SU-DHL-6 (cell line): ENCODE results near the gene DNASE1L1.

Experiments used
- EZH2phosphoT487 ChIP-seq: fragments of 200-600 bp; sonication (generic), shearing (Covaris generic); conservative IDR thresholded peaks from 2 replicates; pipeline ENCODE4 v1.6.1; 2018; ENCODE audit warnings: mild to moderate bottlenecking, antibody characterized with exemption, low read length, moderate library complexity, mixed read lengths
- TF ChIP-seq, protein P1 (sequence below): fragments of 200-600 bp; sonication (generic); IDR thresholded peaks from one replicate; pipeline ENCODE4 v1.5.1; 2017; ENCODE audit warnings: antibody characterized with exemption, mild to moderate bottlenecking, low read length, moderate library complexity; ENCODE audit not compliant: insufficient read depth, poor library complexity, severe bottlenecking

DNA sequence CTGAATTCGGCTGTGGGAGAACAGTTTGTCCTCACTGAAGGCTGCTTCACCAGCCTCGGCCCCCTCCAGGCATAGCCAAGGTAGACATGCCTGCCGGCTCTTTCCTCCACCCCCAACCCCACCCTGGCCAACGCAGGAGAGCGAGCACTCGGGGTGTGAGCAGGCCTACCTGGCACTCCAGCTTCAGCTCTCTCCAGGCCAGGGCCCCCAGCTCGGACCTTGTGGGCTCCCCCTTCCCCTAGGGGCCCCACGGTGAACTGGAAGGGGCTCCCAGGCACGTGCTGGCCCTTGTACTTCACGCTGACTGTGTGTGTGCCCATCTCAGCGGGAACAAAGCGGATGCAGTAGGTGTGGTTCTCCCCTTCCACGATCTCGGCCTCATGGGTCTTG, 57.0 kb downstream of the DNASE1L1 start:
- TF ChIP-seq, protein P1, sequence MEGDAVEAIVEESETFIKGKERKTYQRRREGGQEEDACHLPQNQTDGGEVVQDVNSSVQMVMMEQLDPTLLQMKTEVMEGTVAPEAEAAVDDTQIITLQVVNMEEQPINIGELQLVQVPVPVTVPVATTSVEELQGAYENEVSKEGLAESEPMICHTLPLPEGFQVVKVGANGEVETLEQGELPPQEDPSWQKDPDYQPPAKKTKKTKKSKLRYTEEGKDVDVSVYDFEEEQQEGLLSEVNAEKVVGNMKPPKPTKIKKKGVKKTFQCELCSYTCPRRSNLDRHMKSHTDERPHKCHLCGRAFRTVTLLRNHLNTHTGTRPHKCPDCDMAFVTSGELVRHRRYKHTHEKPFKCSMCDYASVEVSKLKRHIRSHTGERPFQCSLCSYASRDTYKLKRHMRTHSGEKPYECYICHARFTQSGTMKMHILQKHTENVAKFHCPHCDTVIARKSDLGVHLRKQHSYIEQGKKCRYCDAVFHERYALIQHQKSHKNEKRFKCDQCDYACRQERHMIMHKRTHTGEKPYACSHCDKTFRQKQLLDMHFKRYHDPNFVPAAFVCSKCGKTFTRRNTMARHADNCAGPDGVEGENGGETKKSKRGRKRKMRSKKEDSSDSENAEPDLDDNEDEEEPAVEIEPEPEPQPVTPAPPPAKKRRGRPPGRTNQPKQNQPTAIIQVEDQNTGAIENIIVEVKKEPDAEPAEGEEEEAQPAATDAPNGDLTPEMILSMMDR: no peak
- no peak for TF ChIP-seq EZH2phosphoT487
